Stimulated activated CD4-positive, alpha-beta T cell treated with anti-CD3 and anti-CD28 coated beads, Interleukin-12 subunit alpha, Interleukin-12 subunit beta, amount 100 ng/mL, for 48 hours (primary cell): Measurements from ENCODE around the gene FKTN.

Source experiments
- DNase-seq, 3 donors: peaks; one replicate each; pipeline ENCODE4 v3.0.0-alpha.2; 2020; ENCODE audit warnings: low read depth in 2 of 3, low spot score in 1 of 3

FKTN gene

DNA sequence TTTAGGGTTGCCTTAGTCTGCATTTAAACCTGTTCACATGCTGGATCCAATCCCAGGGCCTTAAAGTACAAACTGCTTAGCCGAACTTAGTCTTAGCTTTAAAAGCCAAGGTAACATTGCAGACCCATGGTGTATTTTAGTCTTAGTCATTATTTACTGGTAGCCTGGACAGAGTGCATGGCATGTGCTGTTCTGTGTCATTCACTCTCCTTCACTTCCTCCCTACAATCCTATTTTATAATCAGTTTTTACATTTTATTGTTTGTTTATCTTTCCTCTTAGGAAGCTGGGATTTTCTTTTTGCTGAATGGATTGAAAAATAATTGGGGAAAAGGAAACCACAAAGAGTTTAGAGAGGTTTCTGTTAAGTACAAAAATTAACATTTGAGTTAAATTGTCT, 74.9 kb downstream of the FKTN start:
- DNase-seq: no peak

DNA sequence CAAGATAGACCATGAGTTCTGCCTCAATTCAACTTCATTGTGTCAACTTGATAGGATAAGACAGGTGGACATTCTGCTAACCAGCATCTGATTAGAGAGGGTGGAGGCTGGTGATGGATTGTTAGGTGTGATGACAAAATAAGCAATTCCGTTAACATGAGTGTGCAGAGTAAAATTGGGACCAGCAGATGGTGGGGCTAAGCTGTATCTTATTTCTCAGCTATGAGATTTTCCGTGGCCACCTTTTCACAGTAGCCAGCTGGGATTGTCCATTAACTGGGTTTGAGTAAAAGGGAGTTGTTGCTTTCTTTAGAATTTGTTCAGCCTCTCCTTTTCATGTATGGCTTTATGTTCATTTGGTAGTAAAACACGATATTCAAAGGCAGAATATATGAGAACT, 75.5 kb downstream of the FKTN start:
- no peak for DNase-seq

DNA sequence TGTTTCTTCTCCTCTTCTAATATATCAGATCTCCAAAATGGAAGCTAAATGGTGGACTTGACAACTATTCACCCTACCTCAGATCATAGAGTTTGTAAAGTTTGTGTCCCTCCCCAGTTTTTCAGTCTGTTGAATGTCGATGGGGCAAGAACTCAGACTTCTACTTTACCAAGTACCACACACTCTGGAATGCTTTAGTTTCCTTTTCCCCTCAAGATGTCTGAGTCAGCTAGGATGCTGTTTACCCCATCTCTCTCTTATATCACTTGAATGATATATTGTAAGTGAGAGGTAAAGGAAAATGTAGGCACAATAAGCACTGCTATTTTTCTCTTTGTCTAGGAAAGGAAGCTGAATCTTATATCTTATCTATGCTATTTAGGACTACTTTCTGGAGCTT, 78.4 kb downstream of the FKTN start:
- no peak for DNase-seq

DNA sequence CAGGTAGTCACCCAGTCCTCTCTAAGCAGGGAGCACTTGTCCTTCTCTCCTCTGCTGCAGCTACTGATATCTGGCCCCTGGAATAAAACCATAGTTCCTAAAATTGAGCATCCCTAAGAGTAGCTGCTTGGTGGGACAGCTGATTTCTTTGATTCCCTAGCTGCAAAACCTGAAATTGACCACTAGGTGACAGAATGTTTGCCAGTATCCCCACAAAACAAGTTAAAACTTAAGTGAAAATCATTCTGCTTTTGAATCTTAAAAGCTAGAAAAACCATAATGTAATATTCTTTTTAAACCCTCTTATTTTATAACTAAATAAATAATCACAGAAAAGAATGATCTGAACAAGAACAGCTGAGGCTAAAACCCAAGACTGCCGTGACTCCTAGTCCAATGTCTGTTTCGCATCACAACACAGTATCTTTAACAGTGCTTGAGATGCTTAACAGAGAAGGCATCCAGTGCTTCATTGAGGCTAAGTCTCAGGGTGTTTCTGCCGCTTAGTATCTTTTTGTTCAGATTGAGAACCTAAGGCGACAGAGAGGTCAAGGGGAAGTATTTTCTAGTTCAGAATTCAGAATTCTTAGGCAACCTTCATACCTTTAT, 80.0 kb downstream of the FKTN start:
- no peak for DNase-seq

DNA sequence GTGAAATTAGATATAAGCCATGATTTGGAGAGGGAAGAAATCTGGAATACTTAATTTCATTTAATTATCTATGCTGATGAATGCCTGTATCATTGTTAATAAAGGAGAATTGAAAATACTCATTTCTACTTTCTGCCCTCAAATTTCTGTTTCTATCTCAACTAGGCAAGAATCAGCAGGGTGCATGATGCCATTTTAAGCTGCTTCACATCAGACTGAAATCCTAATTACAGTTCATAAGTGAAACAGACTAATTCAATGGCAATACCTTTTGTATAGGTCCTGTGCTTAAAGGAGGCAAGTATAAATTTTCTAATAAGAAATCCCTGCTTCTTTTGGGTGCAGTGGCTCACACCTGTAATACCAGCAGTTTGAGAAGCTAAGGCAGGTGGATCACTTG, 82.0 kb downstream of the FKTN start:
- DNase-seq: no peak

DNA sequence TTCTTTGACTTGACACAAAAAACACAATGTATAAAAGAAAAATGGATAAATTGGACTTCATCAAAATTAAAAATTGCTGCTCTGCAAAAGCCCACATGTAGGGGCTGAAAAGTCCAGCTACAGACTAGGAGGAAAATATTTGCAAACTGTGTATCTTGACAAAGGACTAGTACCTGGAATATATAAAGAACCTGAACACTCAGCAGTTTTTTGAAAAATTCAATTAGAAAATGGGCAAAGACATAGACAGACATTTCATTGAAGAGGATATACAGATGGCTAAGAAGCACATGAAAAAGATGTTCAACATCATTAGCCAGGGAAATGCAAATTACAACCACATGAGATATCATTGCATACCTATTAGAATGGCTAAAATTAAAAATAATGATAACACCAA, 85.9 kb downstream of the FKTN start:
- DNase-seq: no peak

DNA sequence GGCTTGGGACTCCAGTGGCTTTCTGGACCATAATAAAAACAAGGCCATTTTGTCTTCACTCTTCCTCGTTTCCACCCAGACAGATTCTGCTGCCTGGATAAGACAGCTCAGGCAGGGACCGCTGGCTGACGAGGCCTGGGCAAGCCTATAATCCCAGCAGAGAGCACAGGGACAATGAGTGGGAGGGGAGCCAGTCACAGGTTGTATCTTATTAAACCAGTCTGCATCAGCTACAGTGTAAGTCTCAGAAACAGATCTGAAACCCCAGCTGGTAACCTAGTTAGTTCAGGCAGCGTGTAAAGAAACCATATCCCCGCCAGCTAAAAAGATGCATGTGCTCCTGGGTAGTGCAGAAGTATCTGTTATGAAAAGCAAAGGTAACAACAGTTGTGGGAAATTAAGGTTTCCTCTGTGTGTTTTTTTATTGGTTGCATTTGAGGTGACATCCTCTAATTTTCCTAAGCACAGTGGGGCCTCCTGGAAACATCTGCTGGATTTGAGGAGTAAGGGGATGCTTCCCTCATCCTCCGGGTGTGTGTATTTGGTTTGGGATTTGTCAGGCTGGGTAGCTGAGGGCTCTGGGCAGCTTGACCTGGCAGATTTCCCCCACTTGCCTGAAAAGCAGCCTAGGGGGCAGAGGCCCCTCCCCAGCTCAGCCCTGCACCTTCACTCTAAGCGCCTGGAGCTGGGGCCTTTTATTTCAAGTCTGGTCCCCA, 89.1 kb downstream of the FKTN start:
- no peak for DNase-seq

DNA sequence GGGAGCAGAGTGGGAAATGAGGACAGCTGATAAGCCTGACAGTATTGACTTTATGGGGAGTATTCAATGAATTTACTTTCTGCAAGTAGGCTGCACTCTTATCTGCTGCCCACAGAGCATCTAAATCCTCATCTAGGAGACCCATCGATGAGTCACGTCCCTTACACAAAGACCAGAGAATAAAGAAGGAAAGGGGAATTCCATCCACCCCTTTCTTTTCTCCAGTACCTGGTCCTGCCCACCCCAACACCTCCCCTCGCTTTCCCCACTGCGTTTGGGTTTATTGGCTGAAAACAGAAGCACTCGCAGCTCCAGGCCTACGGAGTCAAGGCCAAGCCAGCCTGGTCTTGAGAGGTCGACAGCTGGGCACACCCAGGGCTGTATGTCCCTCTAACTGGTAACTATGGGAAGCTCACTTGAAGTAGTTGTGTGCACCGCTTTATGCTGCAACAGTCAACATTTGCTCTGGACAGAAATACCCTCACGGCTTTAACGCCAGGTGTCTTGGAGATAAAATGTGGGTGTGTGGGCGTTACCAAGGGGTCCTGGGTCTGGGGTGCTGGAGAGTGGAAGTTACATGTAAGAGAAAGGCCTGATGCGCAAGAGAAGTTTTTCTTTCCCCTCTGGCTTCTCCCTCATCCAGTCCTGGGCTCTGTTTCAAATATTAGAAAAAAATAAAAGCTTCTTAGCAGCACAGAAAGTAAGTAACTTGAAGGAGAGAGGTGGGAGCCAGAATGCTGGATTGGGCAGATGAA, 89.8 kb downstream of the FKTN start:
- DNase-seq: no peak

DNA sequence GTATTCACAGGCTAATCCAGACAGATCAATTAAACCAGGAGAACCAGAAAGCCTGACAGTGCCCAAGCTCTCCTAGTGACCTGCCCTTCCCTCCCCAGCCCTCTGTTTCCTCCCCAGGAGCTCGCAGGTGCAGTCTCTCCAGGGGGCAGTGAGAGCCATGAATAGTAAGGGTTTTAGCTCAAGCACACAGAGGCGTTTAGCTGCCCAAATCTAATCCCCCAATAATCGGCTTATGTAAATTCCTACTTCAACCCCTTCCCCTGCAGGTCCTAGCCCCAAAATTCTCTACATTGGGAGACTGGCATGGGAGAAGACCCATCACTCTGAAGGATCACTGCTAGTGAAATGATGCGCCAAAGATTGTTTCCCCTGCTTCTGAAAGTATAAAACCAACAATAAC, 93.9 kb downstream of the FKTN start:
- no peak for DNase-seq

DNA sequence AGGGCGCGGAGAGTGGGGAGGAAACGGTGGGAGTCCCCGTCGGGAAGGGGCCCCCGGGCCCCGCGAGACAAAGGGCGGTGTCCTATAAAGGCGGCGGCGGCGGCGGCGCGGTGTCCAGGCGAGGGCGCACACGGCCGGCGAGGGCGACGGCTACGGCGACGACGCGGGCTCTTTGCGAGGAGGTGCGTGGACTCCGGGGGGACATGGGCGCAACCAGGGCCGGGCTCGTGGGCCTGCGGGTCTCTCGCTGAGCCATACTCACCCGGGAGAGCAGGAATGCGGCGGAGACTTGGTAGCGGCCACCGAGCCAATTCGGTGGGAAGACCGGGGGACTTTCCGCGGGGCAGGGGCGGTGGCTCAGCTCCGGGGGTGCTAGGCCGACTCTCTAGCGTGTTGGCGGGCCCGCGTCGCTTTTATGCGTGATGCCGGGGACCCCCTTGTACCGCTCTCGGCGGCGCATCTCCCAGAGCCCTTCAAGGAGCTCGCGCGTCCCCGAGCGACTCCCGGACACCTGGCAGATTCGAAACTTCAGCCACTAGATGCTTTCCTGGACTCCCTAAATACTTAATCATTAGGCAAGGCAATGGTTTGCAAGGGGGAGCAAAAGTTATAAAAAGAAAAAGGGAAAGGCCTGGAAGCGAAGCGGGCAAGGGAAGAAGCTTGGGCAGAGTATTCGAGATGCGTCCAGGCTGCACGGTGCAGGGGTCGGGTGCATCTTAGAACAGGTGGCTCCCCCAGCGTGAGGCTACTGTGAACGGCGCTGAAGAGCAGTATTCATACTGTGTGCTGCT, 98.4 kb downstream of the FKTN start:
- DNase-seq: peak in 1 of 3 donors; percentile 1

DNA sequence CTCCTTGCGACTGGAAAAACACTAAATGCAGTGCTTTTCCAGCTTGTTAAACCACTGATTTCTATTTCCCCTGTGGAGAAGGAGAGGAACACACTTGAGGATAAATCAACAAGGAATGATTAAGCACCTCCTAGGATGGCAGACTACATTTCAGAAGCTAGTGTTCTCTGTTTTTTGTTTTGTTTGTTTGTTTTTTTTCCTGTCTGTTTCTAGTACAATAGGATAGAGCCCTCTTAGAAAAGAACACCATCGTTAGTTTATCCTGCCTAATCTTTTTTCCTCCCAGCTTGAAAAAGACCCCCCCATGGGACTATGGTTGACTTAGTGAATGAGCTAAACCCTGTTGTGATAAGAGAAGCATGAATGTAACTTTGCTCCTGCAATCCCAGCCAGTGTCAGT, 100.4 kb downstream of the FKTN start:
- DNase-seq: no peak

DNA sequence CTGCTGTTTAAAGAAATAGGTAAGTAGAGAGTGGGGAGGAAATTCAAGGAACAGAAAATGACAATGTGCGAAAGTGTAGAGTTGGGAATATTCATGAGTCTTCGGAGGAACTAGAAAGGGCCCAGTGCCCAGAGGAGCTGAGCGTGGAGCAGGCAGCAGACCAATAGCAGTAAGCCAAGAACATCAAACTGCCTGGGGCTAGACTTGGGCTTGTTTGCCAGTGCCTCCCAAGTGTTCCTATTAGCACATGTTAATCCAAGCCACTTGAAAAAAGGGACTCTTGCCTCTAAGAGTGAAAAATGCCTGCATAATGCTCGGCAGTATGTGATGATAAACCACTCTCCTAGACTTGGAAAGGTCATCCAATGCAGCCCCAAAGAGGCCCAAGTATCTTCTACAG, 103.1 kb downstream of the FKTN start:
- no peak for DNase-seq

DNA sequence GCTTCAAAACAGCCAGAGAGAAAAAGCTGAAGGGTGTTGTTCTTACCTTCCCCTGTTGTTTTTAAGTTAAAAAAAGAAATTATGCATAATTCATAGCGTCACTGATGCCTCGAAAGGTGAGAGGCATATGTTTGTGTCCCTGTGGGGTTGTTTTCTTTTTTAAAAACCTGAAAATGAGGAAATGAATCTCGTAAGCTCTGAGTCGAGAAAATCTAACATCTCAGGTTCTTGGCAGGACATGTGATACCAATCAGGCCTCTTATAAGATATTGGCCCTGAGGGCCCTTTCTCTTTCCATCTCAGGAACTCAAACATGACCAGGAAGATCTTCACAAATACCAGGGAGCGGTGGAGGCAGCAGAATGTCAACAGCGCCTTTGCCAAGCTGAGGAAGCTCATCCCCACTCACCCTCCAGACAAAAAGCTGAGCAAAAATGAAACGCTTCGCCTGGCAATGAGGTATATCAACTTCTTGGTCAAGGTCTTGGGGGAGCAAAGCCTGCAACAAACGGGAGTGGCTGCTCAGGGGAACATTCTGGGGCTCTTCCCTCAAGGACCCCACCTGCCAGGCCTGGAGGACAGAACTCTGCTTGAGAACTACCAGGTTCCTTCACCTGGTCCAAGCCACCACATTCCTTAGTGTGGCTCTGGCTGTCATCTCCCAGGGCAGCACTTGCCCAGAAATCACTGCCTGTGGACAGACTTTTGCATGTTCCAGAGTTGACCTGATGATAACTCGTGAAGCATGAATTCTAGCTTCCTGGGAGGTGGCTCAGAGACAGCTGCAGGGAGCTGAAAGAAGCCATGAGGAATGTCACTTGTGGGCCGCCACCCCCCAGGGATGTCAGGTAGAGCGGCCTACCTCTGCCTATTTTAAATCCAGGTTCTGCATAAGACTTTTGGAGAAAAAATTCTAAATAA, 104.5 kb downstream of the FKTN start, which contains the start of gene TAL2:
Gene TAL2 (plus strand): TSS at position 274 of the 921 bp plus-strand sequence. CDS start 40 bp downstream, at position 314.
- no peak for DNase-seq

DNA sequence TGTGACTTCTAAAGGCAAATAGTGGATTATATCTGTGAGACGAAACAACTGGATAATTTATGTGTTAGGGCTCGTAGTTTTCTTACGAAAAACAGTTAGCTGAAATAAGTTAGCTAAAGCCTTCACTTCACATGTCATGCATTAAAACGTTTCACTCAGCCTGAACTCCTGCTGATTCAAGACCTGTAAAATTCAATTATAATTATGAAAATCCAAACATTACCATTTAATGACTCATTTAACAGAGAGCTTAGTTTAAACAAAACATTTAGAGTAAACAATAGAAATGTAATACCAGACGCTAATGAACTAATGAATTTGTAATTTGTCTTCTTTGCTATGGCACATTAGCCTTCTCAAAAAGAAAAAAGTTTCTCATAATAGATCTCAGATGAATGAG, 106.0 kb downstream of the FKTN start:
- DNase-seq: no peak

DNA sequence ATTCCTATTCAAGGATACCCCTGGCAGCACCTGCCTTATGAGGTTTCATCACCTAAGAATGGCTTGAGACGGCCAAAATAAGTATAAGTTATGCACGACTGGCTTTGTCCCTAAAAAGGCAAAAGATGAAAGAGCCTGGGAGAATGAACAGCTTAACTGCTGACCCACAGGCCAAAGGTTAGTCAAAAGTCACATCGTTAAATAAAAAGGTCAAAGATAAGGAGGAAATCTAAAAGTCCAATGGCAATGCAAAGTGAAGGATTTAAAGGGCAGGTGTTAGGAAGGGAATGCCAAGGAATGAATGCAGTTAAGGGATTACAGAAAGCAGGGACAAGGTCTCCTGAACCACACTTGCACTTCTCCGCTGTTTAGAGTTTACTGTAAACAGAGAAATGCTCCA, 109.9 kb downstream of the FKTN start:
- no peak for DNase-seq

DNA sequence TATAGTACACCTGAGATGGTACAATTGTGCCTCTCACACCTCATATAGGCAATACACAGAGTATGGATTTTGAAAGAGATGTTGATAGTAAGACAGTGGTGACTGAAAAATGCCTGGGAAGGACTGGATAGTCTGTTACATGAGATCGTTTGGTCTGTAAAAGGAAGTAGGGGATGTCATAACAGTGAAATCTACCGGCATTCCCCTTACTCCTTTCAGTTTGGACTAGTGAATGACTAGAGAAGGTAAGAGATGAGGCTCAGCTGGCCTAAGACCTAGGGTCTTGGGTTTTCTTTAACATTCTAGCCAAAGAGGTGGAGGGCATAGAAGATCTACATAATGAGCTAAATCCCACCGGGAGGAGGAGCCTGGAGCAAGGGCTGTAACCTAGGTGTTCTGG, 112.4 kb downstream of the FKTN start:
- no peak for DNase-seq

DNA sequence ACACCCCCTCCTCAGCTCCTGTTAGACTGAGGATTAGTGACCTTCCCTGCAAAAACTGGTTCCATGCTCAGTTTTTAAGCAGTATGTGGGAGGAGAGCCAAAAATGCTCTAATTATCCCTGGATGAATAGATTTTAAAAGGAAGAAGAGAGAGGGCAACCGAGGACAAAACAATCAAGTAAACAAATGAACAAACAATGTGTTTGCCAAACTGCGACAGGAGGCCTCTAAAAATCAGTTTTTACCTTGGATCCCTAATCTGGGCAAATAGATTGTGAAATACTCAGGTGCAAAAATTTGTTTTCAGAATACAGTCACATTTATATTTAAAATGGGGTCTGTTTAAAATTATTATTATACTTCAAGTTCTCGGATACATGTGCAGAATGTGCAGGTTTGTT, 112.8 kb downstream of the FKTN start:
- DNase-seq: no peak

DNA sequence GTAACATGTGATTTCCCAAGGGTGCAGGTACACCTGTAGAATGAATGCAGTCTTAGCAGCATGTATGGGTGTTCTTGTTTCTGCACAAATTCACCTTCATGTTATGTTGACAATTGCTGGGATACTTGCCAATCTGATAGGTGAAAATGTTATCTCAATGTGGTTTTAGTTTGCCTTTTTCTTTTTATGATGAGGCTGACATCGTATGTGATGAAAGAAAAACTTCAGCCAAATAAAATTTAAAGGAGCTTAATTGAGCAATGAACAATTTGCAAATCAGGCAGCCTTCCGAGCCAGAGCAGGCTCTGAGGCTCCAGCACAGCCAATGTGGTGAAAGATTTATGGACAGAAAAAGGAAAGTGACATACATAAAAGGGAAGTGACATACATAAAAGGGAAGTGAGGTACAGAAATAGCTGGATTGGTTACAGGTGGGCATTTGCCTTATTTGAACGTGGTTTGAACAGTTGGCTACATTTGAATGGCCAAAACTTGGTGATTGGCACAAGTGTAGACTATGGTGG, 114.8 kb downstream of the FKTN start:
- DNase-seq: no peak

DNA sequence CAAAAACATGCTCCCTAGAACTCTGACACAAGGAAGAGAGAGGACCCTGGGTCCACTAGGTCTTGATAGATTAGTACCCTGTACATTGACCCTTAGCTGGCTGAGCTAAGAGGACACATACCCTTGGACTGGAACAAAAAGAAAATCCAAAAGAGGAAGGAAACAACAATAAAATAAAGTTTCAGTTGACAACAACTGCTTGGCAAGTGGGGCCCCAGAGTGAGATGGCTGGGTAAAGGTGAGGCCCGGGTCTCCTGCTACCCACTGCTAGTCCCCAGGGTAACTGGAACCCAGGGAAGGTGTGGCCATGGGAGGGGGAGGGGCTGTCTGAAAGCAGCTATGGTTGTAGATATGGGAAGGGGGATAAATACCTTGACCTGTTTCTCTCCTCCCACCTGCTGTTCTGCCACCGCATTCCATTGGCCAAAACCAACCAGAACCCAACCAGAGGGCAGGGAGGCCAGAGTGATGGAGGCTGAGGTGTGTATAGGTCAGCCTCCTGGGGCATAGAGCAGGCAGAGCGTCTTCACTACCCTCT, 116.0 kb downstream of the FKTN start:
- no peak for DNase-seq

DNA sequence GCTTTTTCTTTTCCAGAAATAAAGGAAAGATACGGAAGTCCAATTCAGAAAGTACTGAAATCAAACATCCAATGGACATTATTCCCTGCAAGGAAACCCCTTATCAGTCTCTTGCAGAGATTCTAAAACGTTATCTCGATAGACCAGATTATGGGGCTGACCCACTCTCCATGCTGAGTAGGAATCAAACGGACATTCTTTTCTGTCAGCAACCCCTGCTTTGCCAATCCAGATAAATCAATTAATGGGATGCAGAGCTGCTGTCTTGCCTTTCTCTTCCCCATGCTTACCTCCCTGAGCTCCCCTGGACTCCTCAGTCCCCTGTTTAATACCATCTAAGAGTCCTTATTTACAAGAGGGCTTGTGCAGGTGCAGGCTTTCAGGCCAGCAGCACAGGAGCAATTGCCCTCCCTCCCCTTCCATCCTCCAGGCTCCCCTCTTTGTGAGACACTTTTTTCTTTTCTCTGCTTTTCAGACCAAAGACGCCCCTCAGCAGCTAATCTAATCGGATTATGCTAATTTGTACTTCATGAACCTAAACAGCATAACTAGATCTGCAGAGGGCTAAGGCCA, 118.5 kb downstream of the FKTN start:
- no peak for DNase-seq
